ENCODE measurements around the gene NIP7.

DNA sequence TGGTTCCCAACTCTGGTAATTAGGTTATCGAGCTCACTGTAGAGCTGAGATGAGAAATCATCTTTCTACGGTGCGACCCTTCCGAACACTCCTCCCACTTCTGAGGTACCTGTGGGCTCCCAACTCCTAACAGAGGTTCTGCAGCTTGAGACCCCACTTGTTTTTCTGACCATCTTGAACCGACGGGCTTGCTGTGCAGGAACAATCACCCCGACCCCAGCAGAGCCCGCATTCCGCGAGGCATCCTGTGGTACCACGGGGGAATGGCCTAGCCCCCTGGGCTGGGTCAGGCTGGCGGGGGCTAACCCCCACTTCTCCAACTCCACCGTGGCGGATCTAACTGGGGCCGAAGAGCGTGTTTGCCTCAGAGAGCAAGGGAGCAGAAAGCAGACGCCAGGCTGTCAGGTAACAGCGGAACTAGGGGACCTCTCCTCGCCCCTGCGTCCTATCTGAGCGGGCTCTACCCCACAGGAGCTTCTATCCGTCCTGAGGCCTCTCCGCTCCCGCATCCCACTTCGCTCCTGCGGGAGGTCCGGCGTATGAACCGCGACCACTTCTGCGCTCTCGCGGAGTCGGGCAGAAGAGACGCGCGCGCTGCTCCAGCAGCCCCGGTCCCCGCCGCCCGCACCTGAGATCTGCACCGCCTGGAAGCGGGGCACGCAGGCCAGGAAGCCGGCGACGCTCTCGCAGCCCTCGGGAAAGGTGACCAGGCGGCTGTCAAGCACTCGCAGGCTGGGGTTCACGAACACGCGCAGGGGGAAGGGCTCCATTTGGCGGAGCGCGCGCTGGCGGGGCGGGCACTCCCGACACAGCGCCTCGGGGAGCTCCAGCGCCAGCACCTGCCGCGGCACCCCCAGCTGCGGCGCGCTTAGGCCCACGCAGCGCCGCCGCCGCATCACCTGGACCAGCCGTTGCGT lies 9.9 kb upstream of the NIP7 start:
- no peak for TF ChIP-seq EZH2 (IDR thresholded peaks at IDR 0.05; ENCODE audit: low read length)
- TF ChIP-seq, protein P1, sequence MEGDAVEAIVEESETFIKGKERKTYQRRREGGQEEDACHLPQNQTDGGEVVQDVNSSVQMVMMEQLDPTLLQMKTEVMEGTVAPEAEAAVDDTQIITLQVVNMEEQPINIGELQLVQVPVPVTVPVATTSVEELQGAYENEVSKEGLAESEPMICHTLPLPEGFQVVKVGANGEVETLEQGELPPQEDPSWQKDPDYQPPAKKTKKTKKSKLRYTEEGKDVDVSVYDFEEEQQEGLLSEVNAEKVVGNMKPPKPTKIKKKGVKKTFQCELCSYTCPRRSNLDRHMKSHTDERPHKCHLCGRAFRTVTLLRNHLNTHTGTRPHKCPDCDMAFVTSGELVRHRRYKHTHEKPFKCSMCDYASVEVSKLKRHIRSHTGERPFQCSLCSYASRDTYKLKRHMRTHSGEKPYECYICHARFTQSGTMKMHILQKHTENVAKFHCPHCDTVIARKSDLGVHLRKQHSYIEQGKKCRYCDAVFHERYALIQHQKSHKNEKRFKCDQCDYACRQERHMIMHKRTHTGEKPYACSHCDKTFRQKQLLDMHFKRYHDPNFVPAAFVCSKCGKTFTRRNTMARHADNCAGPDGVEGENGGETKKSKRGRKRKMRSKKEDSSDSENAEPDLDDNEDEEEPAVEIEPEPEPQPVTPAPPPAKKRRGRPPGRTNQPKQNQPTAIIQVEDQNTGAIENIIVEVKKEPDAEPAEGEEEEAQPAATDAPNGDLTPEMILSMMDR (optimal IDR thresholded peaks at IDR 0.05 in 1 of 3, IDR thresholded peaks at IDR 0.05 in 1 of 3, conservative IDR thresholded peaks at IDR 0.05 in 1 of 3; ENCODE audit: extremely low read depth in 1 of 3, insufficient read depth in 2 of 3, low read length in 3 of 3) = no peak
